Dedifferentiated amniotic fluid mesenchymal stem cell (primary cell): ENCODE data around the gene CKS2.
"Not testable (repeated sequence)": the region's sequence is repeated elsewhere in the genome, so short reads cannot be mapped to it uniquely, and the experiment has no call there.

Source experiments
- DNase-seq: peaks from one replicate; pipeline ENCODE4 v3.0.0-alpha.2; 2016; ENCODE audit errors: extremely low spot score

The CKS2 gene

DNA sequence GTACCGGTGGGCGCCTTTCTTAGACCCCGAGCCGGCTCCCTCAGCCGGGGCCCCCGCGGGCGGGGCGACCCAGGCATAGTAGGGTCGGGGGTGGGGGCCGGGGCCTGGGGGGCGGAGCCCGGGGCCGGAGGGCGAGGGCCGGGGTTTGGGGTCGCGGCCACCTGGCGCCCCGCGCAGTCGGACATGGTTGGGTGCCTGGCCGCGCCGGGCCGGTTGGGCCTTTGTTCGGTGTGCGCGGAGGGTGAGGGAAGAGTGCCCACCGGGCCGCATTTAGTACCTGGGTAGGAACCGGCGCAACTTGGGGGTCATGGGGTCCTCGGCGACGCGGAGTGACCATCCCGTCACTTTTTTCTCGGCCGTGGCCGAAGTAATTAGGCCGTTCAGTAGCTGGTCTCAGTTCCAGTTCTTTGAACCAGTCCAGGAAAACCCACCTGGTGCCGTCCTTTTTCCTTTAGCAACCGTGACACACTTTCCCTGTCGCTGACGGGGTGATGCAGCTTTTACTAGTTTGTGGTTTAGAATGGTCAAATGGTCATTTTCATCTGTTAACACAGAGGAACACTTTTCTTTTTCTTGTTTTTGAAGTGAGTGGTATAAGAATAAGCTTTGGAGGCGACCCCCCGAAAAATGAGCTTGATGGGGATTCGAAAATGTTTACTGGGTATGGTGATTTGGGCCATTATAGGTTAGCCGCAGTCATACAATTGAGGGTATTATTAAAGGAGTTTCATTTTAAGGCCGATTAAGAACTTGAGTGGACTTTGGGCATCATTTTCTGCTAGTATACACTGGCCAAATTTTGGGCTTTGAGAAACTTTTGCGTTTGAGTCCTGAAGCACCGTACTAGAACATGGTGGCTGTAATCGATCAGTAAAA is 589 bp downstream of the CKS2 start:
- DNase-seq: no peak

DNA sequence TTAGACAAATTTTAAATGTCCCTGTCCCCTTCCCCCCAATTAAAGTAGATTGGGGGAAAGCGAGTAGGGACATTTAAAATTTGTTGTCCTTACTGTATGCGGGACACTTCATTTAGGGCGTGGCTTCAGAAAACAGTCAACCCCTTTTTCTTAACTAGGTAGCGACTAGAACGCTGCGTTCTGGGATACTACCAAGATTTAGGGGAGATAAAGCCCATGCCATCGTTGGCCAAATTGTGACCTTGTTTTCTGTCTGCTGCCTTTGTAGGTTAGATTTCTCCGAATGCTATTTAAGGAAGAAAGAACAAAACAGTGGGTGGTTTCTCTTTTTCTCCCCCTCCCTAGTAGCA is 1.2 kb downstream of the CKS2 start:
- peak; percentile 17 for DNase-seq

DNA sequence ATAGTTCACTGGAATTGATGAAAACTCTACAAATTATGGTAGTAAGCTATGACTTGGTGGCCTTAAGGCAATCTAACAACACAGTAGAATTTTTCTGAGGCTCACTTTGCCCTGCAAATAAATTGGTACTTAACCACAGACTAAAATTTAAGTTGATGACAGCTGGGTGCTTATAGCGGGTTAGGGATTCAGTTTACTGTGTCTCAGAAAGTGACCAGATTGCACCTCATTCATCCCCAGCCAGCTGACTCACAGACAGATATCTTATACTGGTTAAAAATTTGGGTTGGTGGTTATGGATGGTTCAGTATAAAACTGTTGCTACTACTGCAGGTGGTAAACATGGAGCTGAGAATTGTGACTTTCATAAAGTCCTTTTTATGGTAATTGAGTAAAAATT is 2.8 kb downstream of the CKS2 start:
- DNase-seq: no peak

DNA sequence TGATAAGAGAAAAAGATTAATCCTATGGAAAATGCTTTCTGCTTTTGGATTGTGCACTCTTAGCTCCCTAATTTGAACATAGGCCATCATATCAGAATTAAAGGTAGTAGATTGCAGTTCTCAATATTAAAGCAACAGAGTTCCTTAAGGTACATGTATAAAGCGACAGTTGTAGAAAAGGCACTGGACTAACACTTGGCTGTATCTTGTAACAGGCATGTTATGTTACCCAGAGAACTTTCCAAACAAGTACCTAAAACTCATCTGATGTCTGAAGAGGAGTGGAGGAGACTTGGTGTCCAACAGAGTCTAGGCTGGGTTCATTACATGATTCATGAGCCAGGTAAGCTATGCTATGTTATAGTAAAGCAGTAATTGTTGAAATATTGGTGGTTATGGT is 4.0 kb downstream of the CKS2 start:
- no peak for DNase-seq

DNA sequence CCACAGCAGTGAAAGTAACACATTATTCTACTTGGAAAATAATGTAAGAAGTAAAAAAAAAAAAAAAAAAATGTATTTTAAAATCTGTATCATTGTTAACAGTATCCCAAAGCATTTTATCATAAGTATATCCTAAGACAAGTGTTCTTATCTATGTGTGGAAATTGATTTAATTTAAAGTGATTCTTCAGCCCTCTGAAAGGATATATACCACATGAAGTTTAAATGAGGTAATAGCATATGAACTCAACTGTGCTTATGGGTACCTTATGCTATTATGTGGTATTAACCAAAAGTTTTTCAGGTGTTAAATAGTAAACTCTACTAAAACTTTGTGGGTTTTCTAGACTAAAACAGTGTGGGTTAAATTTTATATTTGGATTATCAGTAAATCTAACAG is 4.5 kb downstream of the CKS2 start:
- DNase-seq: no peak

DNA sequence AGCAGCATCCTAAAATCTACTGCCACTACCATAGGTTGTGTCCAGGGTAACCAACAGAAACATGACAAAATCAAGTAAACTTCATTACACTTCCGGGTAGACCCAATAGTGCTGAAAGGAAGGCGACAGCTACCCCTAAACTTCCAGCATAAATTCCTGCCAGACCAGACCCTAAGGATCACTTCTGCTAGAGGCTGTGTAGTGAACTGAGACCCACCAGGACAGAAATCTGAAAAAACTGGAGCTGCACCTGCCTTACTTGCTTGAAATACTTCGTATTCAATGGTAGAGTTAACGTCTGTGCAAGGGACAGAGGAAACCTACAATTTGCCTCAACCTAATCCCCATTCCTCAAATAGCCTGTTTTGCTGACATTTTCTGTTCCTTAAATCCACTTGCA is 6.3 kb downstream of the CKS2 start:
- DNase-seq: no peak

DNA sequence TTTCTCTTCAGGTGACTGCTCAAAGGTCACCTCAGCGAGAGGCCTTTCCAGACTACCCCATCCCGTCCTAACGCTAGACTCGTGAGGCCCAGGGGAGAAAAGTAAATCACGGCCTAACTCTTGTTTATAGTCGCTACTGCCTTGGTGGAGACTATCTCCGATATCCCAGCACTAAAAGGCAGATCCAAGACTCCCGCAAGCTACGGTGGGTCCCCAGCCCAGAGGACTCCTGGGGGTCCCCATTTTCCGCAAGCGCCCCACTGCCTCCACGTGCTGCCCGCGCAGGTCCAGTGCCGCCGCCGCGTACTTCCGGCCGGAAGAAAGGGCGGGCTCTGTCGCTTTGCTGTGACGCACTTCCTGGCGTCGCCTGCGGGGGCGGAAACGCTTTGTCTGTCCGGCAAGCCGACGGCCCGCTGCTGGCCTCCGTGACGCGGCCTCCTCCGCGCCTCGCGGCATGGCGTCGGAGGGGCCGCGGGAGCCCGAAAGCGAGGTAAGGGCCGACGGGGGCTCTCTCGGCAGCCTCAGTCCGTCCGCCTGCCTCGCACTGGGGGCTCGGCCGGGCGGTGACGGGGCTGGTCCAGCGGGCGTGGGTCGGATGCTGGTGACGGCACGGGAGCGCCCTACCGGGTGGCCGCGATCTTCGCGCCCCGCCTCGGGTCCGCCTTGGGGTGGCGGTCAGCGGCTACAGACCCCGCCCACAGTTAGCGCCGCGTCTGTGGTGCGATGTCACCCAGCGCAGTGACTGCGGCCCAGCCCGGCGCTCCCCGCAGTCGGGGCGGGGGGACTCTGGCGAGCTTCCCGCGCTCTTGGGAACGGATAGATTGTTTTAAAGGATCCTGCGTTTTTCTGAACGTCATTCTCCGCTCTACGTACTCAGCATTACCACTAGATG is 7.4 kb downstream of the CKS2 start, which contains the start of gene SECISBP2:
SECISBP2 (plus strand) TSS at position 378 of the 892 bp plus-strand sequence; CDS start at position 455, 77 bp downstream.
- DNase-seq: peak; percentile 99

DNA sequence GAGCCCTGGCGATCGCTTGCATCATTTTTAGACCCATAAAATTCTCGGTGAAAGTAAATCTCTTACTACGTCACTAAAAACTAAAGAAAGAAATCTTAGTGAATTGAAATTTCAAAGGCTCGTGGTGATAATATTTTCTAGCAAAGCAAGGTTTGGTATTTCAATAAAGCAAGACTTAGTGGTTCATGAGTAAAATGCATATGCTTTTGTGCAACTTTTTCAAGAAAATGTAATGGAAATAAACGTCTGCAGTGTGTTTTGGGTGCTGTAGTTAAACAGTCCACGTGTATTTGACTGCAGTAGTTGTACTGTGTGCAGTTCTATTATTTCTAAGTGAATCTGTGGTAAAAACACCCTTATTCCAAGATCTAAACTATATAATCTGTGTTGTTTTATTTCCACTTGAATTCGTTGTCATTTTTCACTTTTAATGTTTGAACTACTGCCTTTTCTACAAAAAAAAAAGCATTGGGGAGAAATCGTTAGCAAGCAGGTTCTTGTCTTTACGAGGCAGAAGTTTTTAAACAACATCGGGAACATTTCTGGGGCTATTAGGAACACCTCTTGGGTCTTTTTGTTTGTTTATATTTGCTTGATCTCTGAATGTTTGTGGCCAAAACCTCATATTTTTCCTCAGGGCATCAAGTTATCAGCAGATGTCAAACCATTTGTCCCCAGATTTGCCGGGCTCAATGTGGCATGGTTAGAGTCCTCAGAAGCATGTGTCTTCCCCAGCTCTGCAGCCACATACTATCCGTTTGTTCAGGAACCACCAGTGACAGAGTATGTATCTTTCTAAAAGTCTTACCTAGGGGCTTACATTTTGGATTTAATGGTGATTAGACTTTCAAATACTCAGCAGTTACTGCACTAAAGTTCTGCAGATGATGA is 8.3 kb downstream of the CKS2 start:
- DNase-seq: no peak

DNA sequence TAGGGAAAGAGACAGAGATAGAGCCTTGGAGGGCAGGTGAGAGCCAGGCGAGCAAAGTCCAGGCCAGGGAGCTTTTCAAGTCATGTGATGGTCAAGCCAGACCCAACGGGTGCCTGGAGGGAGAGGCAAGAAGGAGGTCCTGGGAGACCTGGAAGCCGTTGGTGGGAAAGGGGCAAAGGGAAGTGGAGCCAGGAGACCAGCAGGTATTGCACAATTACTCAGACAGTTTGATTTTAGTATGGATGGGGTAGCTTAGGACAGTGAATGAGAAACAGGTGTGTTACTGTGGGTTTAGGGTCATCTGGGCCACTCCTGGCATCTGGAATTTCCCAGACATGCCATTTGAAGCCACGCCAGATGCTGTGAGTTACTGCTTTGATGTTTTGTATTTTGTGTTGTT is 12.4 kb downstream of the CKS2 start:
- no peak for DNase-seq

DNA sequence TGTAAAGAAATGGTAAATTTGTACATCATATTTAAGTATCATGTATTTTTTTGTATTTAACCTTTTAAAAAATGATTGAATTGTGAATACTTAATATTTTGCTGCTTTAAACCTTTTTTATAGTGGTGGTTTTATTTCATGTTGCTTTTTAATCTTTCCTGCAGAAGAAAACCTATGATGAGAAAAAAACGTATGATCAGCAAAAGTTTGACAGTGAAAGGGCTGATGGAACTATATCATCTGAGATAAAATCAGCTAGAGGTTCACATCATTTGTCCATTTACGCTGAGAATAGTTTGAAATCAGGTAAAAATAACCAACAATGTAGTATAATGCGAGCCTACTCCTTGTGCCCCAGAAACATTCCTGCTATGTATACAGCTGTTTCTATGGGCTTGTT is 14.7 kb downstream of the CKS2 start:
- no peak for DNase-seq

DNA sequence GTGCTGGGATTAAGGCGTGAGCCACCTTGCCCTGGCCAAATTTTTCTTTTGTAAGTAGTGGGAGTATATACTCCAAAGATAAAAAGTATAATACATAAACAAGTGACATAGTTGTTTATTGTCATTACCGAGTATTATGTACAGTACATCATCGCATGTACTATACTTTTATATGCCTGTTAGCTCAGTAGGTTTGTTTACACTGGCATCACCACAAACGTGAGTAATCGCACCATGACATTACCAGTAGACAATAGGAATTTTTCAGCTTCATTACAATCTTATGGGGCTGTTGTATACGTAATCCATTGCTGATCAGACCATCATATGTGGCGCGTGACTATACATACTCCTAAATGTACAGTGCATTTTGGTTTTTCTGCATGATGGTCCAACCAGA is 17.1 kb downstream of the CKS2 start:
- DNase-seq: no peak

DNA sequence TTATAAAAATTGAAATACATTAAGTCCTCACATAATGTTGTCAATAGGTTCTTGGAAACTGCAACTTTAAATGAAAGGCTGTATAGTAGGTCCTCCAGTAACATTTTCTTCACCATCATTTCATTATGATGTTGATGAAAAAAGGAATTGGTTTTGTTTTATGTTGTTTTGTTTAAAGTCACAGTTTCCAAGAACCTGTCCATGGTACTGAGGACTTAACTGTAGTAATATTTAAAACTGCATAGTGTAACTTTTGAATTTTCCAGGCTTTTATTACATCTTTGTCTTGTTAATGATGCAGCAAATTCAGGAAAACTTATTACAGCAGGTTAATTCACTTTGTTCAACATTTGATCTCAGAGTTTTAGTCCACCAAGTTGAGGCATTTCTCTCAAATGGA is 18.9 kb downstream of the CKS2 start:
- no peak for DNase-seq

DNA sequence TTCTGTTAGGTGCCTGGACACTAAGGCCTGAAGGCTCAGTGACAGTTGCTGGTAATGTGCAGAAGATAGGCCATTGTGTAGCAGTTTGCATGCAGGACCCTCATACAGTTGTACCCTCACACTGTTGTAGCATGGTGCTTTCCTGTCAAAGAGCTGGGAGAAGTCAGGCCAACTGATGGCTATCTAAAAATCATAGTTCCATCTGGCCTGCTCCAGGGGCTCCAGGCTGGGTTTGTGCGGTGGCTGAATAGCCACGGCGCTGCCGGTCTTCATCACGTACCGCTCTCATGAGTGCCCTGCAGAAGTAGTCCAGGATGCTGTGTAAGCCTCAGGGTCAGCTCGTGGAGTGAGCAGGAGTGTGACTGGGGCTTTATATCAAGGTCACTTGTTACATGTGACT is 19.5 kb downstream of the CKS2 start:
- no peak for DNase-seq

DNA sequence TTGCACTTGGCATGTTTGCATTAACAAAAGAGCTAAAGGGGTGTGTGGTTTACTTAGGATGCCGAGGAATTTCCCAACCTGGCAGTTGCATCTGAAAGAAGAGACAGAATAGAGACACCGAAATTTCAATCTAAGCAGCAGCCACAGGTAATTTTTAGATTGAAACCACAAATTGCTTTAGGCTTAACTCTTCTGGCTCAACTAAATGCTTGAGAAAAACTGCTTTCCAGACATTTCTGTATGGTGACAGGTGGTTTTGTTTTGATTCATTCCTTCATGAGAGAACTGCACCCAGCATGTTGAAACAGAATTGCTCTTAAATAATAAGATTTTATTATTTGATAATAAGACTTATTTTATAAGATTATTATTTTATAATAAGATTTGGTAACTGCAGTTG is 28.8 kb downstream of the CKS2 start:
- DNase-seq: no peak

DNA sequence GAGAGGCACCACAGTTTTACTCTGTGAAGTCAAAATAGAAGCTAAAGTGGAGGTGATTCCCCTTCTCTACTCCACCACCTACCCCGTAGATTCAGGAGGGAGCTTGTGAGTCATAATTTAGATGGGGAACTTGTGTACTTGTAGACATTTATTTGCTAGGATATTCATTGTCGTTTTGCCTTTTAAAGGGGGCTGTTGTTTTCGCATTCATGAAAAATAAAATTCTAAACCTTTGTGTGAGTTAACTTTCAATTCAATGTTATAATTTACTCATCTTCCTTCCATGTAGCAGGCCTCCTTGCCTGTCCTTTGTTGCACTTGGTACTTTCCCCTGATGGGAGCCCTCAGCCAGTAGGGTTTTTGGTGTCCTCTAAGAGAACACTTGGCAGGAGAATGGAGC is 29.3 kb downstream of the CKS2 start:
- no peak for DNase-seq

DNA sequence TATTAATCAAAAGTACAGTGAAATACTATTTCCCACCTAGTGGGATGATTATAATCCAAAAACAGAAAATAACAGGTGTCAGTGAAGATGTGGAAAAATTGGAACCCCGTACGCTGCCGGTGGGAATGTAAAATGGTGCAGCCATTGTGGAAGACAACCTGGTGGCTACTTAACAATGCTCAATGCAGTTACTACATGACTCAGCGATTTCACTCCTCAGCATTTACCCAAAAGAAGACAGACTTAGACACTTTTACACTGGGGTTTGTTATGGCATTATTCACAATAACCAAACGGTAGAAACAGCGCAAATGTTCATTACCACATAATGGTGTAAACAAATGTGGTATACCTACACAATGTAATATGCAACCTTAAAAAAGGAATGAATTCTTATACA is 31.2 kb downstream of the CKS2 start:
- DNase-seq: no peak

DNA sequence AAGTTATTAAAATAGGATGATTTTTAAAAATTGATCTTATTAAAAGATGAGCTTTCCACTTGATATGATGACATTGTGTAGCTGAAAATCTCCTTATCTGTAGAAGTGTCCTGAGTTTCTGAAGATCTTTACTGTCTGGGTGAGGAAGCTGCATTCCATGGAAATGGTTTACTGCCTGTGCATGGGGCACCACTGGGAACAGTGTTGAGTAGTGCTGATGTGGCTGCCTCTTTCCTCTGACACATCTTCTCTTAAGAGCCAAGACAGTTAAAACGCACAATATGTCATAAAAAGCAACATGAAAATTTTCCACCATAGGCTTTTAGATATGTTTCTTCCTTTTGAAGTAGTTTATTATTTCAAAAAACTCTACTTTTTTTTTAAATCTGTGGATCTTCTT is 32.0 kb downstream of the CKS2 start:
- no peak for DNase-seq

DNA sequence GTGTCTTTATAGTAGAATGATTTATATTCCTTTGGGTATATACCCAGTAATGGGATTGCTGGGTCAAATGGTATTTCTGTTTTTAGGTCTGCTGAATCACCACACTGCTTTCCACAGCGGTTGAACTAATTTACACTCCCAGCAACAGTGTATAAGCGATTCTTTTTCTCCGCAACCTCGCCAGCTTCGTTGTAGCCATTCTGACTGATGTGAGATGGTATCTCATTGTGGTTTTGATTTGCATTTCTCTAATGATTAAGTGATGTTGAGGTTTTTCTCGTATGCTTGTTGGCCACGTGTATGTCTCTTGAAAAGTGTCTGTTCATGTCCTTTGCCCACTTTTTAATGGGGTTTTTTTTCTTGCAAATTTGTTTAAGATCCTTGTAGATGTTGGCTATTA is 32.8 kb downstream of the CKS2 start:
- DNase-seq: not testable (repeated sequence)

DNA sequence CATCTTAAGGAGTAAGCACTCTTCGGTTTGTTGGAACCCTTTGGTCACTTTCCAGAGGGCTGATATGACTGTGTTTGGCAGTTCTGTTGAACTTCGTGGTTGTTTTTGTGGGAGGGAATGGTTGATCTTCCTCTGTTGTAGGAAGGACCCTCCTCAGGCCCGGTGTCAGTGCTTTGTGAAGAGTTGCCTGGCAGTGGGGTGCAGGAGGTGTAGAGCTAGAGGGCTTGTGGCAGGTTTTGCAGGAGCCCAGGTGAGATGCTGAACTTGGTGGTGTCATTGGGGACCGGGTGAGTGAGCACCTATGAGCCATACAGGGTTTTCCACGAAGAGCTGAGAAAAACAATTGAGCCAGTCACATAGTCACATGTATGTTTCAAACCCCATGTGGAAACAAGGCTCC is 34.5 kb downstream of the CKS2 start:
- DNase-seq: no peak

DNA sequence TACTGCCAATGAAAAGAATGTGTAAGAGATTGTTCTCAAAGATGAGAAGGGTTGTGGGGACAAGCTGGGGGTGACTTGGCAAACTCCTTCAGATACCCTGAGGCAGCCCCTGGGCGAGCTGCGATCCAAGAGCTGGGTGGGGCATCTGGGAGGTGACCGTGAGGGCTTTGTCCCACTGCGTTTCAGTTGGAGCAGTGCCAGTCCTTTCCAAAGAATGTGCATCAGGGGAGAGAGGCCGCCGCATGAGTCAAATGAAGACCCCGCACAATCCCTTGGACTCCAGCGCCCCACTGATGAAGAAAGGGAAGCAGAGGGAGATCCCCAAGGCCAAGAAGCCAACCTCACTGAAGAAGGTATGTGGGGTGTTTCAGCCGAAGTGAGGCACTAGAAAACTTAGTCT is 35.7 kb downstream of the CKS2 start:
- no peak for DNase-seq

DNA sequence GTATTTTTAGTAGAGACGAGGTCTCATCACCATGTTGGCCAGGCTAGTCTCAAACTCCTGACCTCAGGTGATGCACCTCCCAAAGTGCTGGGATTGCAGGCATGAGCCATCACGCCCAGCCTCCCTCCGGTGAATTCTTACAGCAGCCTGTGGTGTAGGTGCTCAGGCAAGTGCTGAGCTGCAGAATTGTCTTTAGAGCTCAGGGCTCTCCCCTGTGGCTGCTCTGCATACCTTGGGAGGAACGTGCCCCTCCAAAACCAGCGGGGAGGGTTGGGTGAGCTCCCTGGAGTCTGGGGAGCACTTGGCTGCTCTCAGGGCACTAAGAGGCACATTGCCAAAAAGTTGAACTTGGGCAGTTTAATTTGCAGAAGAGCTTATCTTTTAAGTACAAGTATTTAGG is 36.7 kb downstream of the CKS2 start:
- DNase-seq: no peak

DNA sequence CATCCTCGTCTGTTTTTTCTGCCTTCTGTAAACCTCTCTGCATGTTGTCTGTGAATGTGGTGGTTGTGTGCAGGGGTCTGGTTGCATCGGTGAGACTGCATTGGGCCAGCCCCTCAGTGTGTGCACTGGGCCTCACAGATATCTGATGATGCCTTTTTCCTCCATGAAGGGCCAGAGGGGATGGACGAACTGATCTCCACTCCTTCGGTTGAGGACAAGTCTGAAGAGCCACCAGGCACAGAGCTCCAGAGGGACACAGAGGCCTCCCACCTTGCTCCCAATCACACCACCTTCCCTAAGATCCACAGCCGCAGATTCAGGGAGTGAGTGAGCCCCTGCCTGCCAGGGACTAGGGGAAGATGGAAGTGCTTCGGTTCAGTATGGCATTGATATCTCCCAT is 38.6 kb downstream of the CKS2 start:
- no peak for DNase-seq
